ENCODE results near the gene CASP8.

- TF ChIP-seq REST (IDR thresholded peaks at IDR 0.05; ENCODE audit: insufficient read depth in 1 of 2, low read depth in 2 of 2, low read length in 2 of 2) (no peak), POLR2AphosphoS5 (IDR thresholded peaks at IDR 0.05; ENCODE audit: low read depth, low read length) (no peak), TAF1 (IDR thresholded peaks at IDR 0.05; ENCODE audit: borderline replicate concordance, insufficient read depth, low read length) (no peak), SIN3A (IDR thresholded peaks at IDR 0.05; ENCODE audit: borderline replicate concordance, insufficient read depth, low read length) (no peak), FOXP2 (optimal IDR thresholded peaks at IDR 0.05; ENCODE audit: borderline replicate concordance, extremely low read depth, extremely low read length, insufficient read depth) (no peak)
Observed at GRCh38 chr2:201307876-201308275, 47.5 kb downstream of the CASP8 start.
